ENCODE results near the gene IGFBP2. TPM values are rescaled to one million over a fixed set of nuclear protein-coding genes. Genes with fewer than 3 reads are reported as not detected.

The IGFBP2 gene
- total and polyA plus RNA-seq, 2 of the 8 experiments (the other 6 are each of a cell fraction or from before 2014, with no cell fraction given) = 326 to 782 TPM

DNA sequence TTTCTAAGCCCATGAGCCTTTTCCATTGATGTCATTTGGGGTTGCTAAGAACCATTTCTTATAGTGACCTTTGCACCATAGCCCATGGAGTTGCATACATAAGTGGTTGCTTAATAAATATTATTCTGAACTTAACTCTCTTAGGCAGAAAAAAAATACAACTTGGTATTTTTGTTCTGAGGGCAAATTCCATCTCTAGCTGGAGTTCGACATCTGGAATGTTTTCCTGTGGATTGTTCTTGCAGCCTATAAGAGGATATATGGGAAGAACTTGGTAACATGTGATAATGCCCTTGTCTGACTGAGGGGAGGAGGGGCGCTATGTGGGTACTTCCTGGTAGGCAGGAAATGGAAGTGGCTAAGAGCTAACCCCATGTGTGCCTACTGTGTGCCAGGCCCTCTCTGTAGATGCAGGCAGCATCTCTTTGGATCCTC lies 20.7 kb downstream of the IGFBP2 start:
- Histone ChIP-seq H3K23ac (ENCODE audit: insufficient read length) (no peak overlapping the region), H3K4me3 (ENCODE audit: extremely low read depth in 1 of 4, insufficient read depth in 2 of 4, low read depth in 3 of 4, low read length in 4 of 4) (no peak overlapping the region), H3K79me1 (ENCODE audit: low read depth, low read length) (peaks cover 23% of the 10 kb centered on the region), H3K14ac (ENCODE audit: insufficient read length) (no peak overlapping the region), H3K79me2 (ENCODE audit: control insufficient read depth in 1 of 2, insufficient read depth in 2 of 2, low read length in 2 of 2) (peaks cover 6 to 92% of the 10 kb centered on the region in 2 experiments), H4K5ac (ENCODE audit: insufficient read length, low read depth, low read length) (no peak overlapping the region), H3K4me1 (replicated peaks in 1 of 4; ENCODE audit: control insufficient read depth in 3 of 4, insufficient read depth in 4 of 4, low read length in 3 of 4) (peaks cover 2 to 13% (median 5%) of the 10 kb centered on the region in 4 experiments), H3K36me3 (ENCODE audit: control insufficient read depth in 2 of 4, insufficient read depth in 4 of 4, low read length in 3 of 4) (peaks cover 3 to 7% (median 6%) of the 10 kb centered on the region in 4 experiments; a peak in 3 of 8 replicates), H3K9me3 (ENCODE audit: insufficient read depth in 2 of 2, low read depth in 1 of 2, low read length in 1 of 2) (no peaks in the 10 kb centered on the region), H2AFZ (ENCODE audit: low read length) (no peak overlapping the region), H3K4ac (replicated peaks; ENCODE audit: insufficient read length, low read depth, low read length) (no peak overlapping the region), H3K27ac (ENCODE audit: low read depth, low read length) (no peak overlapping the region), H3K27me3 (replicated peaks in 1 of 4; ENCODE audit: control insufficient read depth in 3 of 4, extremely low read depth in 1 of 4, insufficient read depth in 3 of 4, low read length in 3 of 4) (no peaks in the 10 kb centered on the region), H2BK120ac (replicated peaks; ENCODE audit: low read depth, low read length) (no peak overlapping the region), H4K91ac (replicated peaks; ENCODE audit: insufficient read length, low read length) (no peak overlapping the region), H2BK15ac (ENCODE audit: low read length) (no peak overlapping the region), H3K9ac (replicated peaks in 1 of 4; ENCODE audit: extremely low read depth in 1 of 4, low read depth in 3 of 4, low read length in 3 of 4) (no peak overlapping the region), H2BK12ac (ENCODE audit: low read depth, low read length) (no peak overlapping the region), H2BK5ac (ENCODE audit: low read depth, low read length) (no peak overlapping the region), H4K8ac (ENCODE audit: extremely low read depth, insufficient read depth, low read length) (no peak overlapping the region), H3K18ac (ENCODE audit: extremely low read depth, low read length) (no peak overlapping the region), H4K20me1 (replicated peaks in 1 of 2; ENCODE audit: control insufficient read depth in 1 of 2, insufficient read depth in 2 of 2, low read length in 2 of 2) (peaks cover 19 to 23% of the 10 kb centered on the region in 2 experiments), H3K56ac (replicated peaks; ENCODE audit: insufficient read length, low read depth, low read length) (no peak overlapping the region), H2BK20ac (ENCODE audit: low read length) (no peak overlapping the region), H3K4me2 (ENCODE audit: insufficient read depth in 1 of 2, low read depth in 2 of 2, low read length in 2 of 2) (no peak overlapping the region), H2AK5ac (ENCODE audit: low read depth, low read length) (no peak overlapping the region), H3K23me2 (ENCODE audit: low read depth, low read length) (no peaks in the 10 kb centered on the region)
- ChIA-PET POLR2A (ENCODE audit: partially characterized antibody) (interaction anchor here (0.7 to 1.8 kb wide), 4 partner anchors 8 to 18 kb away, joined by 3 to 7 read pairs (median 4); no protein-coding TSS in a partner anchor), CTCF (ENCODE audit: partially characterized antibody) (interaction anchor here (1.1 to 20.6 kb wide), 7 partner anchors 9 to 135 kb away, joined by 3 to 251 read pairs (median 4); no protein-coding TSS in a partner anchor)
- FAIRE-seq (no peak), DNase-seq (ENCODE audit: low read depth in 1 of 2, low spot score in 2 of 2) (no peak)
- 79% methylated on average over 2 of the region's 2 CpGs; no CpG with 5 or more reads in 1 of the 2 experiments for WGBS, 2 experiments (ENCODE audit: extremely low coverage in 1 of 2, insufficient coverage in 1 of 2, insufficient read length in 1 of 2, insufficient replicate concordance in 2 of 2, low coverage in 1 of 2, low lambda C conversion rate in 2 of 2, missing lambda C conversion rate in 1 of 2)
- TF ChIP-seq CBX8 (IDR thresholded peaks at IDR 0.05; ENCODE audit: borderline replicate concordance, low read depth, low read length) = no peak
- no peak for TF ChIP-seq JUN (IDR thresholded peaks at IDR 0.05; ENCODE audit: low read depth, low read length)
- no peak for TF ChIP-seq SRF (IDR thresholded peaks at IDR 0.05; ENCODE audit: low read depth, low read length)
- no peak for TF ChIP-seq SP4 (IDR thresholded peaks at IDR 0.05; ENCODE audit: low read length)

All from H1 (cell line).